Keratinocyte (primary cell): Measurements from ENCODE around the gene RFESD.

Experiments used
- EZH2 ChIP-seq: IDR thresholded peaks from one replicate; pipeline ENCODE4 v1.6.1; 2012; ENCODE audit warnings: inconsistent platforms, mild to moderate bottlenecking, low read length, moderate library complexity
- TF ChIP-seq, protein P1 (sequence below), 3 experiments: IDR thresholded peaks in 1 of 3; conservative IDR thresholded peaks in 1 of 3; optimal IDR thresholded peaks in 1 of 3; 2 replicates in 2 of 3; 3 replicates in 1 of 3; pipeline versions ENCODE3 to v1.5.1; 2011; ENCODE audit warnings: low read length in 3 of 3, mild to moderate bottlenecking in 3 of 3, moderate library complexity in 2 of 3, control low read depth in 1 of 3, inconsistent platforms in 1 of 3; ENCODE audit not compliant: insufficient read depth in 2 of 3; ENCODE audit errors: extremely low read depth in 1 of 3

DNA sequence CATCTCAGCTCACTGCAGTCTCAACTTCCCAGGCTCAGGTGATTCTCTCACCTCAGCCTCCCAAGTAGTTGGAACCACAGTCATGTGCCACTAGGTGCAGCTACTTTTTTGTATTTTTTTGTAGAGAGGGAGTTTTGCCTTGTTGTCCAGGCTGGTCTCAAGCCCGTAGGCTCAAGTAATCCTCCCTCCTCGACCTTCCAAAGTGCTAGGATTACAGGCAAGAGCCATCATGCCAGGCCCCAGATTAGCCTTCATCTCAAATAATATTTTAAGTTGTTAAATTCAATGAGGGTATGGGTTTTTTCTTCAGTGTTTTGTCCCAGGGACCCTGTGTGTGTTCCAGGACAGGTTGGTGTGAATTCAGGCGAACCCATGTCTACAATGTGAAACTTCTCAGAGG lies 12.5 kb upstream of the RFESD start:
- TF ChIP-seq, protein P1, sequence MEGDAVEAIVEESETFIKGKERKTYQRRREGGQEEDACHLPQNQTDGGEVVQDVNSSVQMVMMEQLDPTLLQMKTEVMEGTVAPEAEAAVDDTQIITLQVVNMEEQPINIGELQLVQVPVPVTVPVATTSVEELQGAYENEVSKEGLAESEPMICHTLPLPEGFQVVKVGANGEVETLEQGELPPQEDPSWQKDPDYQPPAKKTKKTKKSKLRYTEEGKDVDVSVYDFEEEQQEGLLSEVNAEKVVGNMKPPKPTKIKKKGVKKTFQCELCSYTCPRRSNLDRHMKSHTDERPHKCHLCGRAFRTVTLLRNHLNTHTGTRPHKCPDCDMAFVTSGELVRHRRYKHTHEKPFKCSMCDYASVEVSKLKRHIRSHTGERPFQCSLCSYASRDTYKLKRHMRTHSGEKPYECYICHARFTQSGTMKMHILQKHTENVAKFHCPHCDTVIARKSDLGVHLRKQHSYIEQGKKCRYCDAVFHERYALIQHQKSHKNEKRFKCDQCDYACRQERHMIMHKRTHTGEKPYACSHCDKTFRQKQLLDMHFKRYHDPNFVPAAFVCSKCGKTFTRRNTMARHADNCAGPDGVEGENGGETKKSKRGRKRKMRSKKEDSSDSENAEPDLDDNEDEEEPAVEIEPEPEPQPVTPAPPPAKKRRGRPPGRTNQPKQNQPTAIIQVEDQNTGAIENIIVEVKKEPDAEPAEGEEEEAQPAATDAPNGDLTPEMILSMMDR (optimal IDR thresholded peaks at IDR 0.05 in 1 of 3, IDR thresholded peaks at IDR 0.05 in 1 of 3, conservative IDR thresholded peaks at IDR 0.05 in 1 of 3; ENCODE audit: extremely low read depth in 1 of 3, insufficient read depth in 2 of 3, low read length in 3 of 3), result no peak
- TF ChIP-seq EZH2, result no peak
